Esophagus muscularis mucosa (tissue), 4 donors: ENCODE measurements around the gene MMS22L. TPM values are rescaled to one million over a fixed set of nuclear protein-coding genes. Genes with fewer than 3 reads are reported as not detected.

ENCODE experiments used
- DNase-seq: peaks from one replicate; pipeline ENCODE4 v3.0.0-alpha.2; 2017; ENCODE audit errors: extremely low spot score
- H3K27ac ChIP-seq, 4 donors: fragments of 200-600 bp; sonication (generic); replicated peaks in 1 of 4; 1 replicate in 3 of 4; 2 replicates in 1 of 4; pipeline ENCODE4 v1.5.1; 2016 to 2019; ENCODE audit warnings: mild to moderate bottlenecking in 1 of 4
- H3K27me3 ChIP-seq, 4 donors: fragments of 200-600 bp; sonication (generic); one replicate each; pipeline versions ENCODE4 v1.5.1 to v1.6.0; 2016 to 2019
- H3K36me3 ChIP-seq, 4 donors: fragments of 200-600 bp; sonication (generic); one replicate each; pipeline ENCODE4 v1.5.1; 2016 to 2019
- H3K4me1 ChIP-seq, 4 donors: fragments of 200-600 bp; sonication (generic); one replicate each; pipeline ENCODE4 v1.5.1; 2016 to 2019
- H3K4me3 ChIP-seq, 4 donors: fragments of 200-600 bp; sonication (generic); 1 replicate in 2 of 4; 2 replicates in 2 of 4; pipeline ENCODE4 v1.5.1; 2016 to 2019; ENCODE audit warnings: mild to moderate bottlenecking in 4 of 4, moderate library complexity in 1 of 4
- H3K9me3 ChIP-seq, 4 donors: fragments of 200-600 bp; sonication (generic); 1 replicate in 3 of 4; 2 replicates in 1 of 4; pipeline ENCODE4 v1.5.1; 2016 to 2019
- CTCF ChIP-seq, 3 experiments: fragments of 200-600 bp in 2 of 3; fragments of 450-650 bp in 1 of 3; sonication (generic) in 2 of 3; IDR thresholded peaks; one replicate each; pipeline ENCODE4 v1.5.1; 2017 to 2019; ENCODE audit warnings: antibody characterized with exemption in 3 of 3, mild to moderate bottlenecking in 2 of 3, moderate library complexity in 1 of 3
- EP300 ChIP-seq: sonication (generic); formaldehyde crosslinking; IDR thresholded peaks from one replicate; pipeline ENCODE4 v1.6.1; 2017; ENCODE audit warnings: antibody characterized with exemption
- POLR2A ChIP-seq: fragments of 450-650 bp; IDR thresholded peaks from one replicate; pipeline ENCODE4 v1.6.1; 2017; ENCODE audit warnings: antibody characterized with exemption, moderate library complexity, mild to moderate bottlenecking, low read depth
- POLR2AphosphoS5 ChIP-seq, 2 donors: sonication (generic); formaldehyde crosslinking; IDR thresholded peaks; one replicate each; pipeline ENCODE4 v1.6.1; 2017; ENCODE audit warnings: antibody characterized with exemption in 2 of 2
- WGBS: methylation state at CpG from one replicate; pipeline ENCODE4 v1.1.5; 2018; 5-methylcytosine and 5-hydroxymethylcytosine counted together
- intact Hi-C: fragments of 100-400 bp; cut with DNase I; formaldehyde crosslinking; loops from one replicate; pipeline ENCODE4 v1.15.1; 2023
- total RNA-seq, 4 donors: library from RNA; depleted of rRNA; stranded (reverse); fragments of >200 nt; gene quantifications; one replicate each; pipeline versions ENCODE4 v1.1.0 to v1.2.1, GENCODE V29; 2016

Gene MMS22L
- total RNA-seq, 4 donors from 2014 or later: 2.8 to 5.5 (median 4.0) TPM

GRCh38 chr6:97092673-97093305 is 190.2 kb downstream of the MMS22L start:
- Histone ChIP-seq H3K36me3 (no peaks in the 10 kb centered on the region), H3K27ac (no peak overlapping the region), H3K4me1 (no peaks in the 10 kb centered on the region), H3K9me3 (no peaks in the 10 kb centered on the region), H3K27me3 (no peaks in the 10 kb centered on the region), H3K4me3 (no peak overlapping the region)
- intact Hi-C loops: no loop called here
- DNase-seq: no peak
- no peak for TF ChIP-seq CTCF (IDR thresholded peaks at IDR 0.05)
- TF ChIP-seq POLR2A: no peak
- TF ChIP-seq EP300: no peak
- TF ChIP-seq POLR2AphosphoS5 (IDR thresholded peaks at IDR 0.05): no peak
- 79% methylated on average over 6 of the region's 6 CpGs for WGBS
